ENCODE data around the gene ZCCHC7.

DNA sequence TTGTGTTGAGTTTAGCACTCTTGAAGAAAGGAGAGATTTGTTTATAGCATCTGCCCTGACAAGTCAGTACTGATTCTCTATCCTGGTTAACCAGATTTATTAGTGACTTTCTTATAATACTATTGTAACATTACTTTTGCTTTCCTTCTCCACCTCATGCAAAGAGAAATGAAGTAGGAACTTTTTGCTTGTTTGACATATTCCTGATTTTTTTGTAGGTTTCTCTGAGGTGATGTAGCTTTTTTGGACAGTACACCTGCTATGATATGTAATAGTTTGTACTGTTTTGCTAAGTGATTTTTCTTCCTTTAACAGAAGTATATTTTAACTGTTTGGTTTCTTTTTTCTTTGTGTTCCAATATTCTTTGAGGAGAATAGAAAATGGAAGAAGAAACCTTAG is 117.7 kb downstream of the ZCCHC7 start:
- TF ChIP-seq, protein P1, sequence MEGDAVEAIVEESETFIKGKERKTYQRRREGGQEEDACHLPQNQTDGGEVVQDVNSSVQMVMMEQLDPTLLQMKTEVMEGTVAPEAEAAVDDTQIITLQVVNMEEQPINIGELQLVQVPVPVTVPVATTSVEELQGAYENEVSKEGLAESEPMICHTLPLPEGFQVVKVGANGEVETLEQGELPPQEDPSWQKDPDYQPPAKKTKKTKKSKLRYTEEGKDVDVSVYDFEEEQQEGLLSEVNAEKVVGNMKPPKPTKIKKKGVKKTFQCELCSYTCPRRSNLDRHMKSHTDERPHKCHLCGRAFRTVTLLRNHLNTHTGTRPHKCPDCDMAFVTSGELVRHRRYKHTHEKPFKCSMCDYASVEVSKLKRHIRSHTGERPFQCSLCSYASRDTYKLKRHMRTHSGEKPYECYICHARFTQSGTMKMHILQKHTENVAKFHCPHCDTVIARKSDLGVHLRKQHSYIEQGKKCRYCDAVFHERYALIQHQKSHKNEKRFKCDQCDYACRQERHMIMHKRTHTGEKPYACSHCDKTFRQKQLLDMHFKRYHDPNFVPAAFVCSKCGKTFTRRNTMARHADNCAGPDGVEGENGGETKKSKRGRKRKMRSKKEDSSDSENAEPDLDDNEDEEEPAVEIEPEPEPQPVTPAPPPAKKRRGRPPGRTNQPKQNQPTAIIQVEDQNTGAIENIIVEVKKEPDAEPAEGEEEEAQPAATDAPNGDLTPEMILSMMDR (conservative IDR thresholded peaks at IDR 0.05; ENCODE audit: low read length) = no peak
- TF ChIP-seq EZH2phosphoT487 (IDR thresholded peaks at IDR 0.05; ENCODE audit: borderline replicate concordance, low read depth, low read length) = no peak

All from OCI-LY7 (cell line).